Smooth muscle cell (in vitro differentiated cells): ENCODE measurements around the gene ELAVL2. TPM values are rescaled to one million over a fixed set of nuclear protein-coding genes. Genes with fewer than 3 reads are reported as not detected.

Source experiments
- DNase-seq: peaks from one replicate; lab custom pipeline; 2025; ENCODE audit not compliant: unreplicated experiment; lab: John Stamatoyannopoulos, UW
- H2AFZ ChIP-seq: fragments of 200-600 bp; sonication (generic); 2 replicates; pipeline ENCODE4 v1.6.0; 2016; ENCODE audit warnings: antibody characterized with exemption, low read depth, mild to moderate bottlenecking
- H3F3A ChIP-seq: fragments of 200-600 bp; sonication (generic); 2 replicates; pipeline ENCODE4 v1.6.0; 2017; ENCODE audit warnings: antibody characterized with exemption, low read depth
- H3K27ac ChIP-seq: fragments of 200-600 bp; sonication (generic); 2 replicates; pipeline ENCODE4 v1.5.1; 2016; ENCODE audit warnings: low read depth, mild to moderate bottlenecking
- H3K27me3 ChIP-seq: fragments of 200-600 bp; sonication (generic); 2 replicates; pipeline ENCODE4 v1.6.1; 2016; ENCODE audit warnings: low read depth, mild to moderate bottlenecking
- H3K36me3 ChIP-seq: fragments of 200-600 bp; sonication (generic); 2 replicates; pipeline ENCODE4 v1.5.1; 2016; ENCODE audit warnings: low read depth
- H3K4me1 ChIP-seq: fragments of 200-600 bp; sonication (generic); 2 replicates; pipeline ENCODE4 v1.5.1; 2016; ENCODE audit warnings: low read depth
- H3K4me2 ChIP-seq: fragments of 200-600 bp; sonication (generic); 2 replicates; pipeline ENCODE4 v1.6.0; 2016; ENCODE audit warnings: mild to moderate bottlenecking
- H3K4me3 ChIP-seq: fragments of 200-600 bp; sonication (generic); 2 replicates; pipeline ENCODE4 v1.5.1; 2016; ENCODE audit warnings: mild to moderate bottlenecking
- H3K79me2 ChIP-seq: fragments of 200-600 bp; sonication (generic); 2 replicates; pipeline ENCODE4 v1.6.0; 2016; ENCODE audit warnings: low read depth, mild to moderate bottlenecking
- H3K9ac ChIP-seq: fragments of 200-600 bp; sonication (generic); 2 replicates; pipeline ENCODE4 v1.6.0; 2016; ENCODE audit warnings: low read depth
- H3K9me3 ChIP-seq: fragments of 200-600 bp; sonication (generic); replicated peaks from 2 replicates; pipeline ENCODE4 v1.5.1; 2016; ENCODE audit warnings: low read depth
- H4K20me1 ChIP-seq: fragments of 200-600 bp; sonication (generic); 2 replicates; pipeline ENCODE4 v1.6.0; 2016; ENCODE audit warnings: low read depth
- WGBS: methylation state at CpG from one replicate; pipeline ENCODE4 v1.1.7; 2016; ENCODE audit warnings: low lambda C conversion rate; 5-methylcytosine and 5-hydroxymethylcytosine counted together
- polyA plus RNA-seq: library from polyadenylated mRNA; unstranded; fragments of >200 nt; fragmentation: Nextera tagmentation; extraction: Ambion mirVana; gene quantifications from 2 replicates; pipeline ENCODE4 v1.2.1, GENCODE V29; 2016
- total RNA-seq: library from RNA; depleted of rRNA; stranded (reverse); fragments of >200 nt; gene quantifications from 2 replicates; pipeline ENCODE4 v1.2.3, GENCODE V29; 2014
- TF ChIP-seq, protein P1 (sequence below): fragments of 200-600 bp; sonication (generic); IDR thresholded peaks from 2 replicates; pipeline ENCODE4 v1.5.1; 2017; ENCODE audit warnings: borderline replicate concordance, mild to moderate bottlenecking, antibody characterized with exemption; ENCODE audit not compliant: insufficient read depth, poor library complexity, severe bottlenecking

The ELAVL2 gene
- total and polyA plus RNA-seq, 2 experiments from 2014 or later: 5.6 TPM; not detected in 1

DNA sequence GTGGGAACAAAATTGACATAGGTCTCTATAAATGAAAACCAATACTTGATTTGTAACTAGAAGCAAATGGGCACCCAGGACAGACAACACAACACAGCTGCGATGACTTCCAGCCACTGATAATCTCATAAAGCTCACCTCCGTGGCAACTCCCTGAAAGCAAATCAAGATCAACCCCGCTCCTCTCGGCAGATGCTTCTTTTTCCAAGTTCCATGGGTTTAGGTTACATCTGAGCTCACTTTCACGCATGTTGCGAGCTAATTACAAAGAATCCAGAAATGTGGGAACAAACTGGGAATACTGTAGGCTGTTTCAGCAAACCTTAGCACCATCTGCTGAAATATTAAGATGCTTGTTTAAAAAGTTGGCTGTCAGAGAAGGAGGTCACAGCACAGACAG is 153.9 kb downstream of the ELAVL2 start:
- no peak overlapping the region for H3K27ac ChIP-seq
- no peak overlapping the region for H2AFZ ChIP-seq
- H4K20me1 ChIP-seq: no peaks in the 10 kb centered on the region
- H3K27me3 ChIP-seq: no peaks in the 10 kb centered on the region
- H3K4me3 ChIP-seq: no peak overlapping the region
- 93% methylated on average over 6 of the region's 6 CpGs for WGBS
- TF ChIP-seq, protein P1, sequence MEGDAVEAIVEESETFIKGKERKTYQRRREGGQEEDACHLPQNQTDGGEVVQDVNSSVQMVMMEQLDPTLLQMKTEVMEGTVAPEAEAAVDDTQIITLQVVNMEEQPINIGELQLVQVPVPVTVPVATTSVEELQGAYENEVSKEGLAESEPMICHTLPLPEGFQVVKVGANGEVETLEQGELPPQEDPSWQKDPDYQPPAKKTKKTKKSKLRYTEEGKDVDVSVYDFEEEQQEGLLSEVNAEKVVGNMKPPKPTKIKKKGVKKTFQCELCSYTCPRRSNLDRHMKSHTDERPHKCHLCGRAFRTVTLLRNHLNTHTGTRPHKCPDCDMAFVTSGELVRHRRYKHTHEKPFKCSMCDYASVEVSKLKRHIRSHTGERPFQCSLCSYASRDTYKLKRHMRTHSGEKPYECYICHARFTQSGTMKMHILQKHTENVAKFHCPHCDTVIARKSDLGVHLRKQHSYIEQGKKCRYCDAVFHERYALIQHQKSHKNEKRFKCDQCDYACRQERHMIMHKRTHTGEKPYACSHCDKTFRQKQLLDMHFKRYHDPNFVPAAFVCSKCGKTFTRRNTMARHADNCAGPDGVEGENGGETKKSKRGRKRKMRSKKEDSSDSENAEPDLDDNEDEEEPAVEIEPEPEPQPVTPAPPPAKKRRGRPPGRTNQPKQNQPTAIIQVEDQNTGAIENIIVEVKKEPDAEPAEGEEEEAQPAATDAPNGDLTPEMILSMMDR: no peak
- H3K36me3 ChIP-seq: no peaks in the 10 kb centered on the region
- no peak for DNase-seq
- H3F3A ChIP-seq: no peaks in the 10 kb centered on the region
- no peak overlapping the region for H3K4me2 ChIP-seq
- H3K9me3 ChIP-seq: no peaks in the 10 kb centered on the region
- H3K9ac ChIP-seq: no peak overlapping the region
- no peaks in the 10 kb centered on the region for H3K4me1 ChIP-seq
- no peaks in the 10 kb centered on the region for H3K79me2 ChIP-seq

DNA sequence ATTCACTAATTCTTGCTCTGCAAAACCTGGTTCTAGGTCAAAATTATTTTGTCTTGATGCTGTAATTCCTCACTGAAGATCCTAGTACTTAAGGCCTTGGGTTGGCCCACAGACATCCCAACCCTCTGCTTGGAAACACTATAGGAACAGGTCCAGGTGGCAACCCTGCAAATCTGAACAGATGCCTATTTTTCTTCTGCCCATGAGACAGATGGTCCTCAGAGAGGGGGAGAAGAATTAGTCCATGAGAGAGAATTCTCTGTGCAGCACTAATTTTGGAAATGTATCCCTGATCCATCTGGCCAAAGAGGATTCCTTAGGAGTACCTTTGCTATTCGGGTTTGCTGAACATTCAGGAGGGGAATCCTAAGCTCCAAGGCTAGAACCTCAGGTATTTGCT is 156.3 kb downstream of the ELAVL2 start:
- no peaks in the 10 kb centered on the region for H3K79me2 ChIP-seq
- TF ChIP-seq, protein P1: no peak
- H3F3A ChIP-seq: no peaks in the 10 kb centered on the region
- WGBS: 93% methylated on average over 1 of the region's 1 CpG
- H3K36me3 ChIP-seq: no peaks in the 10 kb centered on the region
- no peak overlapping the region for H3K4me3 ChIP-seq
- H2AFZ ChIP-seq: no peak overlapping the region
- H4K20me1 ChIP-seq: no peaks in the 10 kb centered on the region
- H3K27ac ChIP-seq: no peak overlapping the region
- DNase-seq: no peak
- no peak overlapping the region for H3K4me2 ChIP-seq
- H3K9ac ChIP-seq: no peak overlapping the region
- no peaks in the 10 kb centered on the region for H3K4me1 ChIP-seq
- H3K9me3 ChIP-seq: no peaks in the 10 kb centered on the region
- no peaks in the 10 kb centered on the region for H3K27me3 ChIP-seq

DNA sequence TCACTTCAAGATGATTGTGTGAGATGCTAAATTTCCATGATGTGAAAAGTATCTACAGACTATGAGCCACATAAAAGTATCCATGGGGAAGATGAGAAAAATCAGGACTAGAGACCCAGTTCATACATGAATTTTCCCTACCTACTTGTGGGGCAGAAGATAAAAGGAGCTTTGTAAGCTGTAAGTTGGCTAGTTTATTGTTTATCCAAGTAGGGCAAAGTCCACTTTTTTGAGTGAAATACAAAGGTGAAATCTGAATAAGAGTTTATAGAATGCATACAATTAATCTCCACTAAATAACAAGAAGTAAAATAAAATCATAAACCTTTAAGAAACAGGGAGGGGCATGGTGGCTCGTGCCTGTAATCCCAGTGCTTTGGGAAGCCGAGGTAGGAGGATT is 160.4 kb downstream of the ELAVL2 start:
- Histone ChIP-seq H3K9ac (no peak overlapping the region), H3K27ac (no peak overlapping the region), H3K79me2 (no peaks in the 10 kb centered on the region), H3K27me3 (no peaks in the 10 kb centered on the region), H3K4me3 (no peak overlapping the region), H4K20me1 (no peaks in the 10 kb centered on the region), H3K4me2 (no peak overlapping the region), H3K36me3 (no peaks in the 10 kb centered on the region), H2AFZ (no peak overlapping the region), H3K4me1 (no peaks in the 10 kb centered on the region), H3K9me3 (no peaks in the 10 kb centered on the region), H3F3A (no peaks in the 10 kb centered on the region)
- WGBS: 92% methylated on average over 2 of the region's 2 CpGs
- TF ChIP-seq, protein P1: no peak
- no peak for DNase-seq

DNA sequence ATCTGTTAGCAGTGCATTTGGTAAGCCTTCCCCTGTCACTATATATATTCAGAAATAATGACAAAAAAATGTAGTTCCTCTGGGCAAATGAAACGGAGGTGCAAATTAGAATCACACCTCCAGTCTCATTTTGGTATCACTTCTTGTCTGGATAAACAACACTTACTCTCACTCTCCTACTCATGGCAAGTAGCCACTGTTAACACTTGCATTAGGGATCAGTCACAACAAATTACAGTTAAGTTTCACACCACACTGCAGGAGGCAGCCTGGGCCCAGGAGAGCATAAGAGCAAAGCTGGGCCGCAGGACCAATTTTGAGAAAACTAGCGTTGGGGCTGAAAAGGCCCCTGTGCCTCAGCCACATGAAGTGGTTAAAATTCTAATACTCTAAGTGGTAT is 161.0 kb downstream of the ELAVL2 start:
- Histone ChIP-seq H3K9ac (no peak overlapping the region), H4K20me1 (no peaks in the 10 kb centered on the region), H3K4me2 (no peak overlapping the region), H3K4me1 (no peaks in the 10 kb centered on the region), H3F3A (no peaks in the 10 kb centered on the region), H2AFZ (no peak overlapping the region), H3K79me2 (no peaks in the 10 kb centered on the region), H3K36me3 (no peaks in the 10 kb centered on the region), H3K4me3 (no peak overlapping the region), H3K27ac (no peak overlapping the region), H3K27me3 (no peaks in the 10 kb centered on the region), H3K9me3 (no peaks in the 10 kb centered on the region)
- TF ChIP-seq, protein P1: no peak
- no peak for DNase-seq
- 81% methylated on average over 3 of the region's 3 CpGs for WGBS
